Fibroblast of mammary gland (primary cell): ENCODE data around the gene CCDC32.

Experiments
- DNase-seq: peaks from one replicate; pipeline ENCODE4 v3.0.0-alpha.2; 2010; ENCODE audit warnings: low read depth
- H3K4me3 ChIP-seq: 2 replicates; pipeline ENCODE4 v1.5.1; 2011; ENCODE audit warnings: low read depth, mild to moderate bottlenecking, low read length, moderate library complexity; ENCODE audit not compliant: control insufficient read depth
- CTCF ChIP-seq: conservative IDR thresholded peaks from 2 replicates; pipeline ENCODE4 v1.5.1; 2011; ENCODE audit warnings: low read depth, low read length, inconsistent platforms; ENCODE audit not compliant: control insufficient read depth, insufficient read depth

CCDC32 gene

DNA sequence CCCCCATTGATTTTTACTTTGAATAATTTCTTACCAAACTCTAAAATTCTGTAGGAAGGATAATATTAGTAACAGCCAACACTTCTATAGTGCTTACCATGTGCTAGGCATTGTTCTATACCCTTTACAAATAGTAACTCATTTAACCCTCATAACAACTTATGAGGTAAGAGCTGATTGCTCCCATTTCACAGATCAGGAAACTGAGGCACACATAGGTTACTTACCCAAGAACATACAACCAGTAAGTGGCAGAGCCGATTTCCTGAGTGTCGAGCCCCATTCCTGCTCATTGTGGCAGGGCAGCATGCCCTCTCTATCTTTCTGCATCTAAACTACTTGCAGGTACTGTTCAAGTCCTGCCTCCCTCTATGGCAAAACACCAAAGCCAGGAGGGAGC lies 9.0 kb downstream of the CCDC32 start:
- no peak for TF ChIP-seq CTCF
- DNase-seq, result no peak
- no peak overlapping the region for H3K4me3 ChIP-seq

DNA sequence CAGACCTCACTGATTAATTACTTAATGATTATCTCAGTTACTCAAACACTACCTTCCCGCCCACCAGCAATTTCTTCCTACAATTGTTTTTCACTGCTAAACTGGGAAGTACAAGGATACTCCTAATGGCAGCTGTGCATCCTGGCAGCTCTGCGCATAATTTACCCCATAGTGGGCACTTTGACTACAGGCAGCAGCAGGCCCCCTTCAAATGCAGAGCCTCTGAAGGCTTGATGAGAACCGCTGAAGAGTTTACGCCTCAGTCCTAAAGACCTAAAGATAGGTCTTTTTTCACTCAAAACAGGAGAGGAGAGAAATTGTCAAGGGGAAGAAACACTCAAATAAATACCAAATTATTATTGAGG lies 10.7 kb downstream of the CCDC32 start:
- no peak for TF ChIP-seq CTCF

GRCh38 chr15:40550341-40551037 lies 14.4 kb downstream of the CCDC32 start:
- TF ChIP-seq CTCF, result no peak

More for the DNA sequence above, 10.7 kb downstream of the CCDC32 start:
- no peak overlapping the region for H3K4me3 ChIP-seq
- DNase-seq, result no peak

DNA sequence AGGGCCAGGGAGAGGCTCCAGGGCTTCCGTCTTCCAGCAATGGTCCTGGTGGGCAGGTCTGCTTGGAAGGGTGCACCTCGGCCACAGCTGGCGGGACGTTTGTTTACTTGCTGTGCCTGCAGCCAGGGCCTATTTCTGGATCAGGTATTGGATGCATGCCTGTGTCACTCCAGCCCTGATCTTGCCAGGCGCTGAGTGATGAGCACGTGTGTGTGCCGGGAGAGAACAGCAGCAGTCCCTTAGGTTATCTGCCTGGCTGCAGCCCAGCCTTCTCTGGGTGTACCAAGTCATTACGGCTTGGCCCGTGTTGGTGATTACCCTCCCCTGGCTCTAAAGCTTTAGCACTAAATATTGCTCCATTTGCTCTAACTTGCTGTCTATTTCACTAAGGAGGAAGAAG lies 14.9 kb downstream of the CCDC32 start:
- no peak for DNase-seq
- TF ChIP-seq CTCF, result no peak
- H3K4me3 ChIP-seq, result no peak overlapping the region

More at GRCh38 chr15:40550341-40551037, 14.4 kb downstream of the CCDC32 start:
- H3K4me3 ChIP-seq, result no peak overlapping the region
- DNase-seq, result no peak

DNA sequence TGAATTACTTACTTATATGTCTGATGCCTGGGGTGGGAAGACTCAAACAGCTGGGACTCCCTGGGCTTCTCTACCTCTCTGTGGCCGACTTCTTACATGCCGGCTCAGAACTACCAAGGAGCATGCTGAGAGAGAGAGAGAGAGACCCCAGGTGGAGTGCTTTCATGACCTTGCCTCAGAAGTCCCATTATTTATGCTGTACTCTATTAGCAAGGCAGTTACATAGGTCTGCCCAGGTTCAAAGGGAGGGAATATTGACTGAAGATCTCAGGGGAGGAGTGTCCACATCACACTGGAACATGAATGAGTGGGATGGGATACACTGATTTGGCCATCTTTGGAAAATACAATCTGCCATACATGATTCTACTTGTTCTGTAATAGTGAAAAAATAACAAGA lies 16.2 kb downstream of the CCDC32 start:
- TF ChIP-seq CTCF, result no peak
- DNase-seq, result no peak
- H3K4me3 ChIP-seq, result no peak overlapping the region

- DNase-seq, result no peak
- no peak overlapping the region for H3K4me3 ChIP-seq
- no peak for TF ChIP-seq CTCF
Observed at GRCh38 chr15:40545457-40545856, 19.4 kb downstream of the CCDC32 start.
